Endothelial cell (in vitro differentiated cells): ENCODE results near the gene KLK12. TPM values are rescaled to one million over a fixed set of nuclear protein-coding genes. Genes with fewer than 3 reads are reported as not detected.

Source experiments
- DNase-seq: peaks from one replicate; pipeline ENCODE4 v3.0.0; 2021; ENCODE audit warnings: low spot score
- H3K27ac Mint-ChIP-seq: one replicate; pipeline ENCODE4 v1.8.0; 2021; ENCODE audit warnings: mixed read lengths, inconsistent platforms; ENCODE audit not compliant: unreplicated experiment
- H3K27me3 Mint-ChIP-seq: one replicate; pipeline ENCODE4 v1.8.0; 2021; ENCODE audit warnings: mild to moderate bottlenecking, moderate library complexity, mixed read lengths, inconsistent platforms; ENCODE audit not compliant: unreplicated experiment
- H3K36me3 Mint-ChIP-seq: one replicate; pipeline ENCODE4 v1.8.0; 2021; ENCODE audit warnings: mild to moderate bottlenecking, low read depth, mixed read lengths, inconsistent platforms; ENCODE audit not compliant: unreplicated experiment
- H3K4me1 Mint-ChIP-seq: one replicate; pipeline ENCODE4 v1.8.0; 2021; ENCODE audit warnings: mild to moderate bottlenecking, mixed read lengths, inconsistent platforms; ENCODE audit not compliant: unreplicated experiment
- H3K4me3 Mint-ChIP-seq: one replicate; pipeline ENCODE4 v1.8.0; 2021; ENCODE audit warnings: mild to moderate bottlenecking, mixed read lengths, inconsistent platforms; ENCODE audit not compliant: unreplicated experiment
- H3K9me3 Mint-ChIP-seq: one replicate; pipeline ENCODE4 v1.8.0; 2021; ENCODE audit warnings: mixed read lengths, inconsistent platforms; ENCODE audit not compliant: unreplicated experiment
- CTCF ChIP-seq: fragments of 200-600 bp; sonication (generic); IDR thresholded peaks from one replicate; pipeline ENCODE4 v1.5.0; 2021; ENCODE audit warnings: antibody characterized with exemption; ENCODE audit not compliant: unreplicated experiment
- total RNA-seq: library from RNA; stranded (reverse); fragmentation: NEBNext Ultra II Directional; extraction: Animal tissue kit (Norgen Biotek cat#: 25700); gene quantifications from one replicate; pipeline ENCODE4 v1.2.1, GENCODE V29; 2021; ENCODE audit not compliant: unreplicated experiment

Gene KLK12
- total RNA-seq, 1 donor from 2014 or later: not detected

DNA sequence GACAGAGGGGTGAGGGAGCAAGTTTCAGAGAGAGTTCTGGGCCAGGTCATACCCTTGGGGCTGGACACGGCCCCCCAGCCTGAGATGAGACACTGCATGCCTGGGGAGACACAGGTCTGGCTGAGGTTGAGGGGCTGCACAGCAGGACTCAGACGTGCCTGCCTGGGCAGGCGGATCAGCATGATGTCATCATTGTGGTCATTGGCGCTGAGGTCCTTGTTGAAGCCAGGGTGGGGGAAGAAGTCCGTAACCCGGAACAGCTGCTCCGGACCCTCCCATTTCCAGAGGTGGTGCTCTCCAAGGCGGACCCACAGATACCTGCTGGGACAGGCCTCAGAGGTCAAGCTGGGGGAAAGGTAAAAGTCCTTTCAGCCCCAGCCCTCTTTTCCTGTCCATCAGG, 28.4 kb downstream of the KLK12 start:
- no peak overlapping the region for H3K27ac Mint-ChIP-seq
- no peaks in the 10 kb centered on the region for H3K9me3 Mint-ChIP-seq
- H3K4me3 Mint-ChIP-seq: no peak overlapping the region
- H3K36me3 Mint-ChIP-seq: no peaks in the 10 kb centered on the region
- no peak for TF ChIP-seq CTCF
- no peak for DNase-seq
- no peaks in the 10 kb centered on the region for H3K4me1 Mint-ChIP-seq
- H3K27me3 Mint-ChIP-seq: peaks cover 4% of the 10 kb centered on the region

- no peak overlapping the region for H3K27ac Mint-ChIP-seq
- H3K4me3 Mint-ChIP-seq: no peak overlapping the region
- DNase-seq: no peak
- no peaks in the 10 kb centered on the region for H3K9me3 Mint-ChIP-seq
- peaks cover 10% of the 10 kb centered on the region for H3K27me3 Mint-ChIP-seq
- TF ChIP-seq CTCF: no peak
- no peaks in the 10 kb centered on the region for H3K36me3 Mint-ChIP-seq
- H3K4me1 Mint-ChIP-seq: no peaks in the 10 kb centered on the region
These were observed 29.6 kb downstream of the KLK12 start for GRCh38 chr19:51005248-51005647.

- H3K4me1 Mint-ChIP-seq: no peaks in the 10 kb centered on the region
- no peak overlapping the region for H3K4me3 Mint-ChIP-seq
- H3K27me3 Mint-ChIP-seq: peaks cover 11% of the 10 kb centered on the region
- TF ChIP-seq CTCF: no peak
- no peak overlapping the region for H3K27ac Mint-ChIP-seq
- H3K9me3 Mint-ChIP-seq: no peaks in the 10 kb centered on the region
- no peak for DNase-seq
- no peaks in the 10 kb centered on the region for H3K36me3 Mint-ChIP-seq
These were observed 31.5 kb downstream of the KLK12 start for GRCh38 chr19:51003316-51003715.

GRCh38 chr19:51002542-51003311, 32.1 kb downstream of the KLK12 start:
- H3K4me3 Mint-ChIP-seq: no peak overlapping the region
- H3K36me3 Mint-ChIP-seq: no peaks in the 10 kb centered on the region
- H3K4me1 Mint-ChIP-seq: no peaks in the 10 kb centered on the region
- DNase-seq: no peak
- peaks cover 12% of the 10 kb centered on the region for H3K27me3 Mint-ChIP-seq
- H3K9me3 Mint-ChIP-seq: no peaks in the 10 kb centered on the region
- H3K27ac Mint-ChIP-seq: no peak overlapping the region
- TF ChIP-seq CTCF: no peak

GRCh38 chr19:51002089-51002532, 32.7 kb downstream of the KLK12 start:
- DNase-seq: no peak

More at GRCh38 chr19:51002089-51002532, 32.7 kb downstream of the KLK12 start:
- no peaks in the 10 kb centered on the region for H3K9me3 Mint-ChIP-seq
- no peak overlapping the region for H3K27ac Mint-ChIP-seq
- no peaks in the 10 kb centered on the region for H3K4me1 Mint-ChIP-seq
- H3K36me3 Mint-ChIP-seq: no peaks in the 10 kb centered on the region
- H3K4me3 Mint-ChIP-seq: no peak overlapping the region
- no peak for TF ChIP-seq CTCF
- peaks cover 12% of the 10 kb centered on the region for H3K27me3 Mint-ChIP-seq
